MCF 10A (cell line): Measurements from ENCODE around the gene LTBP4. TPM values are rescaled to one million over a fixed set of nuclear protein-coding genes. Genes with fewer than 3 reads are reported as not detected.

Source experiments
- BruUV-seq: library from RNA; stranded (reverse); fragments of 400-500 nt; replicated peaks from 2 replicates; lab custom pipeline; 2021; lab: Mats Ljungman, UMichigan
- CTCF ChIA-PET: fragments of 300-600 bp; sonication (Branson Sonifier 250); formaldehyde crosslinking; extraction: SDS; loops from one replicate; lab custom pipeline; 2021; ENCODE audit warnings: antibody characterized with exemption, inconsistent platforms; lab: Yijun Ruan, JAX
- POLR2A ChIA-PET: fragments of 300-600, 350-650 bp; sonication (Branson Sonifier 250); formaldehyde crosslinking; extraction: SDS; loops from one replicate; lab custom pipeline; 2020; ENCODE audit warnings: antibody characterized with exemption, inconsistent platforms; lab: Yijun Ruan, JAX
- DNase-seq: peaks from one replicate; pipeline ENCODE4 v3.0.0-alpha.2; 2018; ENCODE audit not compliant: unreplicated experiment
- H3K27ac Mint-ChIP-seq: one replicate; pipeline ENCODE4 v1.8.0; 2022; ENCODE audit warnings: mild to moderate bottlenecking, low read depth, mixed read lengths; ENCODE audit not compliant: unreplicated experiment
- H3K27me3 Mint-ChIP-seq: one replicate; pipeline ENCODE4 v1.8.0; 2022; ENCODE audit warnings: mixed read lengths; ENCODE audit not compliant: insufficient read depth, unreplicated experiment
- H3K36me3 Mint-ChIP-seq: one replicate; pipeline ENCODE4 v1.8.0; 2022; ENCODE audit warnings: mild to moderate bottlenecking, moderate library complexity, mixed read lengths; ENCODE audit not compliant: insufficient read depth, unreplicated experiment
- H3K4me1 Mint-ChIP-seq: one replicate; pipeline ENCODE4 v1.8.0; 2022; ENCODE audit warnings: mixed read lengths; ENCODE audit not compliant: insufficient read depth, unreplicated experiment
- H3K4me3 Mint-ChIP-seq: one replicate; pipeline ENCODE4 v1.8.0; 2022; ENCODE audit warnings: mild to moderate bottlenecking, moderate library complexity, mixed read lengths; ENCODE audit not compliant: unreplicated experiment
- H3K9me3 Mint-ChIP-seq: one replicate; pipeline ENCODE4 v1.8.0; 2022; ENCODE audit warnings: mixed read lengths; ENCODE audit not compliant: unreplicated experiment
- intact Hi-C: fragments of 100-400 bp; cut with micrococcal nuclease; formaldehyde crosslinking; loops from 2 replicates; pipeline ENCODE4 v1.14.1; 2022
- total RNA-seq: library from RNA; stranded (reverse); gene quantifications from 2 replicates; pipeline ENCODE4 v1.2.3, GENCODE V29; 2022
- TF ChIP-seq, protein P1 (sequence below): fragments of 200-600 bp; IDR thresholded peaks from one replicate; pipeline ENCODE4 v1.8.0; 2022; ENCODE audit warnings: antibody characterized with exemption, mild to moderate bottlenecking; ENCODE audit not compliant: unreplicated experiment

Gene LTBP4
- total RNA-seq, 1 experiment from 2014 or later = 76.4 TPM

DNA sequence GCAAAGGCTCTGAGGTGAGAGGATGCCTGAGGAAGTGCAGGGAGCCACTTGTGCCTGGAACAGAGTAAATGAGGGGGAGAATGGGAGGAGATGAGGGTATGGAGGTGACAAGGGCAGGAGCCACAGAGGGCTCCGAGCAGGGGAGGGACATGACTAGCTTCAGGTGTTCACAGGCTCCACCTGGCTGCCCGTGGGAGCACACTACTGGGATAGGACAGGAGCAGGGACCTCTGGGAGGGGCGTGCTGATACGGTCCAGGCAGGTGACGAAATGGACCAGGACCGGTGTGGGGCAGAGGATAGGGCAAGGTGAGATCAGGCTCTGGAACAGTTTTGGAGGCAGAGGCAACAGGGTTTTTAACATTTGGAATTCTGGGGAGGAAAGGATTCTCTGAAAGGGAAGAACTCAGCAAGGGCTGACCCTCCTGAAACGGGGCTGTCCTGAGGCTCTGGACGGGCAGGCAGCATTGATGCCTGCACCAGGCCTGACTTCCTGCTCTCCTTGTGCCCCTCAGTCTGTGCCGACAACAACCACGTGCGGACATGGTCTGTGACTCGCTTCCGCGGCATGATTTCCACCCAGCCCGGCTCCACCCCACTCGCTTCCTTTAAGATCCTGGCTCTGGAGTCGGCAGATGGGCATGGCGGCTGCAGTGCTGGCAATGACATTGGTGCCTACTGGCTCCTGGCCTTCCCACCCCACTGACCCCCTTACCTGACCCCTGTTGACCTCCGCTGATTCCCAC, 12.9 kb upstream of the LTBP4 start:
- Mint-ChIP-seq H3K36me3 (no peaks in the 10 kb centered on the region), H3K9me3 (no peaks in the 10 kb centered on the region), H3K27ac (peak overlapping the region; percentile 46), H3K4me1 (peaks cover 24% of the 10 kb centered on the region), H3K27me3 (no peaks in the 10 kb centered on the region), H3K4me3 (no peak overlapping the region)
- TF ChIP-seq, protein P1, sequence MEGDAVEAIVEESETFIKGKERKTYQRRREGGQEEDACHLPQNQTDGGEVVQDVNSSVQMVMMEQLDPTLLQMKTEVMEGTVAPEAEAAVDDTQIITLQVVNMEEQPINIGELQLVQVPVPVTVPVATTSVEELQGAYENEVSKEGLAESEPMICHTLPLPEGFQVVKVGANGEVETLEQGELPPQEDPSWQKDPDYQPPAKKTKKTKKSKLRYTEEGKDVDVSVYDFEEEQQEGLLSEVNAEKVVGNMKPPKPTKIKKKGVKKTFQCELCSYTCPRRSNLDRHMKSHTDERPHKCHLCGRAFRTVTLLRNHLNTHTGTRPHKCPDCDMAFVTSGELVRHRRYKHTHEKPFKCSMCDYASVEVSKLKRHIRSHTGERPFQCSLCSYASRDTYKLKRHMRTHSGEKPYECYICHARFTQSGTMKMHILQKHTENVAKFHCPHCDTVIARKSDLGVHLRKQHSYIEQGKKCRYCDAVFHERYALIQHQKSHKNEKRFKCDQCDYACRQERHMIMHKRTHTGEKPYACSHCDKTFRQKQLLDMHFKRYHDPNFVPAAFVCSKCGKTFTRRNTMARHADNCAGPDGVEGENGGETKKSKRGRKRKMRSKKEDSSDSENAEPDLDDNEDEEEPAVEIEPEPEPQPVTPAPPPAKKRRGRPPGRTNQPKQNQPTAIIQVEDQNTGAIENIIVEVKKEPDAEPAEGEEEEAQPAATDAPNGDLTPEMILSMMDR = no peak
- POLR2A ChIA-PET = interaction anchor here (1.4 kb wide), 1 partner anchor 12 kb away, joined by 3 read pairs; no protein-coding TSS in a partner anchor
- CTCF ChIA-PET = interaction anchor here (0.7 to 1.1 kb wide), 3 partner anchors 18 to 47 kb away, joined by 3 to 4 read pairs (median 3); no protein-coding TSS in a partner anchor
- no TSS peak for BruUV-seq
- intact Hi-C loops = no loop called here
- peak; percentile 34 for DNase-seq

DNA sequence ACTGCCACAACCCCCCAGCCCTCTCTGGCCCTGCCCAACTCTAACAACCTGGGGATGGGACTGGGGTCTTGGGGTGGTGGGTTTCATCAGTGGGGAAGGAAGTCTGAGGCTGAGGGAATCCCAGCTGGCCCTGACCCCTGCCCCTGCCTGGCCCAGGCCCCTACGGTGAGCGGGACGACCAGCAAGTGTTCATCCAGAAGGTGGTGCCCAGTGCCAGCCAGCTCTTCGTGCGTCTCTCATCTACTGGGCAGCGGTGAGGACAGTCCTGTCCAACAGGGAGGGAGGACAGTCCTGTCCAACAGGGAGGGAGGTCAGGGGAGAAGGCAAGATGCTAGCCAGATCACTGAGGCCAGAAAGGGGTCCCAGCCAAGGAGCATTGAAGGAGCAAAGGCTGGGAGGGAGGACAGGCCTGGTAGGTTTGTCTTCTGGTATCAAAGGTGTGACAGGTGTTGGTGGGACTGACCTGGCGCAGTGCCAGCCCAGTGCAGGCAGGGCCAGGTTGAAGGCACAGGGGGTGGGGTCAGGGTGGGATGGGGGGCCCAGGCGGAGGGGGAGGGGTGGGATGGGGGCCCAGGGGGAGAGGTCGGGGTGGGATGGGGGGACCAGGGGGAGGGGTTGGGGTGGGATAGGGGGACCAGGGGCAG, 12.1 kb upstream of the LTBP4 start:
- H3K27me3 Mint-ChIP-seq = no peaks in the 10 kb centered on the region
- ChIA-PET CTCF (interaction anchor here (0.9 to 1.3 kb wide), 2 partner anchors 46 kb away, joined by 3 to 4 read pairs; no protein-coding TSS in a partner anchor), POLR2A (no interaction called here)
- BruUV-seq = no TSS peak
- no peak for DNase-seq
- H3K9me3 Mint-ChIP-seq = no peaks in the 10 kb centered on the region
- no peaks in the 10 kb centered on the region for H3K36me3 Mint-ChIP-seq
- no peak overlapping the region for H3K4me3 Mint-ChIP-seq
- no peak overlapping the region for H3K27ac Mint-ChIP-seq
- TF ChIP-seq, protein P1 = no peak
- H3K4me1 Mint-ChIP-seq = peaks cover 24% of the 10 kb centered on the region
- intact Hi-C loops = no loop called here

DNA sequence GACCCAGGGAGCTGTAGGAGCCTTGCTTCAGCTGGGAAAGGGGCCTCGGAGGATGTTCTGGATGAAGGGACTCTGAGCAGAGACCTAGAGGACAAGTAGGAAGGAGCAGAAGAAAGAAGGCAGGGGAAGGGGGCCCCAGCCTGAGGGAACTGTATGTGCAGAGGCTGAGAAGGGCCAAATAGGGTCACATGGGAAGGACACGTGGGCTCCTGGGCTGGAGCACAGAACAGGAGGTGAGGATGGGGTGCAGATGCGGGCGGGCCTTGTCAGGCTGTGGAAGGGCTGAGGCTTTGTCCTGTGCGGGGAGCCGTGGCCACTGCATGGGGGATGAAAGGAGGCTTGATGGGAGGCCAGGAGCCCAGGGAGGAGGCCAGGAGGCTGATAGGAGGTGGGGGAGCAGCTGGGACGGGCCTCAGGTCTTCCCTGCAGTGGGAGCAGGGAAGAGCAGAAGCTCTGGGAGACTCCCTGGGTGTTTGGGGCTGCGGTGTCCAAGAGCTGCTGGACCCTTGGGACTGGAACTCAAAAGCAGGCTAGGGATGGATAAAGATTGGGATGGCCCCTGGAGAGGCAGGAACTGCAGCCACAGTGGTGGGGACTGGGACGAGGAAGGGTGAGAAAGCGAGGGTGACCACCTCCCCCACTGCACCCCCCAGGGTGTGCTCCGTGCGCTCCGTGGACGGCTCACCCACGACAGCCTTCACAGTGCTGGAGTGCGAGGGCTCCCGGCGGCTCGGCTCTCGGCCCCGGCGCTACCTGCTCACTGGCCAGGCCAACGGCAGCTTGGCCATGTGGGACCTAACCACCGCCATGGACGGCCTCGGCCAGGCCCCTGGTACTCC, 11.4 kb upstream of the LTBP4 start:
- H3K36me3 Mint-ChIP-seq = no peaks in the 10 kb centered on the region
- CTCF ChIA-PET = interaction anchor here (0.7 to 1.3 kb wide), 2 partner anchors 31 to 45 kb away, joined by 3 to 4 read pairs; no protein-coding TSS in a partner anchor
- TF ChIP-seq, protein P1 = no peak
- intact Hi-C loops = no loop called here
- no peaks in the 10 kb centered on the region for H3K27me3 Mint-ChIP-seq
- no peak overlapping the region for H3K27ac Mint-ChIP-seq
- BruUV-seq = no TSS peak
- POLR2A ChIA-PET = interaction anchor here (0.7 kb wide), 1 partner anchor 16 kb away, joined by 4 read pairs; no protein-coding TSS in a partner anchor
- no peak for DNase-seq
- H3K4me3 Mint-ChIP-seq = no peak overlapping the region
- H3K9me3 Mint-ChIP-seq = no peaks in the 10 kb centered on the region
- peaks cover 32% of the 10 kb centered on the region for H3K4me1 Mint-ChIP-seq
